ENCODE measurements around the gene ZFPM1. TPM values are rescaled to one million over a fixed set of nuclear protein-coding genes. Genes with fewer than 3 reads are reported as not detected.

ZFPM1 gene
- total and polyA plus RNA-seq, 10 donors, result 2.3 to 25.3 (median 8.9) TPM

- intact Hi-C loops (cut with DNase I; ENCODE audit: low total_unique reads), result no loop called here
- WGBS, 5 donors, result 9 to 30% (median 20%) methylated on average over 6 to 16 of the region's 16 CpGs
- Histone ChIP-seq H3K36me3 (no peaks in the 10 kb centered on the region), H3K27me3 (replicated peaks in 1 of 7) (peaks cover 0 to 17% (median 7%) of the 10 kb centered on the region in 7 donors), H3K4me1 (peaks cover 6 to 56% (median 40%) of the 10 kb centered on the region in 6 donors), H3K27ac (peak overlapping the region in 5 of 8 donors; percentile 57 to 78 (median 68)), H3K9me3 (no peaks in the 10 kb centered on the region), H3K4me3 (peak overlapping the region in 2 of 8 donors; percentile 17 to 21)
- peak; percentile 89 for DNase-seq
- TF ChIP-seq POLR2AphosphoS5 (IDR thresholded peaks at IDR 0.05), result peak; percentile 87 to 91 (median 90)
- peak in 1 of 11 experiments; percentile 39 for TF ChIP-seq CTCF (IDR thresholded peaks at IDR 0.05 in 8 of 11, conservative IDR thresholded peaks at IDR 0.05 in 3 of 11)
- TF ChIP-seq POLR2A (IDR thresholded peaks at IDR 0.05), result no peak
Observed at GRCh38 chr16:88550246-88550661, 97.2 kb downstream of the ZFPM1 start.

GRCh38 chr16:88552166-88552565 is 99.1 kb downstream of the ZFPM1 start:
- WGBS, 5 donors, result 69 to 86% (median 75%) methylated on average over 10 of the region's 10 CpGs
- TF ChIP-seq POLR2AphosphoS5 (IDR thresholded peaks at IDR 0.05) (peak in 1 of 3 donors; percentile 25), CTCF (IDR thresholded peaks at IDR 0.05 in 8 of 11, conservative IDR thresholded peaks at IDR 0.05 in 3 of 11) (no peak)
- peak overlapping the region in 6 of 8 donors; percentile 27 to 78 (median 72) for H3K27ac ChIP-seq
- peaks cover 6 to 56% (median 40%) of the 10 kb centered on the region in 6 donors for H3K4me1 ChIP-seq
- peaks cover 0 to 7% (median 0%) of the 10 kb centered on the region in 8 donors for H3K9me3 ChIP-seq
- DNase-seq, result no peak
- intact Hi-C loops (cut with DNase I; ENCODE audit: low total_unique reads), result no loop called here
- no peak overlapping the region for H3K4me3 ChIP-seq
- H3K36me3 ChIP-seq, result no peaks in the 10 kb centered on the region
- H3K27me3 ChIP-seq (replicated peaks in 1 of 7), result peaks cover 0 to 26% (median 0%) of the 10 kb centered on the region in 7 donors

GRCh38 chr16:88552815-88553214 is 99.7 kb downstream of the ZFPM1 start:
- no peak overlapping the region for H3K4me3 ChIP-seq
- peak in 1 of 3 donors; percentile 43 for TF ChIP-seq POLR2AphosphoS5 (IDR thresholded peaks at IDR 0.05)
- TF ChIP-seq POLR2A (IDR thresholded peaks at IDR 0.05), result no peak
- TF ChIP-seq CTCF (IDR thresholded peaks at IDR 0.05 in 8 of 11, conservative IDR thresholded peaks at IDR 0.05 in 3 of 11), result no peak
- peaks cover 0 to 31% (median 0%) of the 10 kb centered on the region in 7 donors for H3K27me3 ChIP-seq (replicated peaks in 1 of 7)
- peaks cover 6 to 55% (median 40%) of the 10 kb centered on the region in 6 donors for H3K4me1 ChIP-seq
- no peaks in the 10 kb centered on the region for H3K36me3 ChIP-seq
- peaks cover 0 to 7% (median 0%) of the 10 kb centered on the region in 8 donors for H3K9me3 ChIP-seq
- intact Hi-C loops (cut with DNase I; ENCODE audit: low total_unique reads), result no loop called here
- H3K27ac ChIP-seq, result peak overlapping the region in 5 of 8 donors; percentile 57 to 78 (median 73)
- DNase-seq, result no peak
- WGBS, 5 donors, result 33 to 38% (median 34%) methylated on average over 9 to 13 of the region's 13 CpGs

- TF ChIP-seq POLR2A (IDR thresholded peaks at IDR 0.05), result no peak
- Histone ChIP-seq H3K9me3 (peaks cover 0 to 7% (median 0%) of the 10 kb centered on the region in 8 donors), H3K4me3 (no peak overlapping the region), H3K27ac (no peak overlapping the region), H3K4me1 (peaks cover 6 to 55% (median 40%) of the 10 kb centered on the region in 6 donors), H3K36me3 (no peaks in the 10 kb centered on the region), H3K27me3 (replicated peaks in 1 of 7) (peaks cover 0 to 33% (median 0%) of the 10 kb centered on the region in 7 donors)
- intact Hi-C loops (cut with DNase I; ENCODE audit: low total_unique reads), result no loop called here
- WGBS, 5 donors, result 72 to 94% (median 90%) methylated on average over 16 of the region's 16 CpGs
- DNase-seq, result no peak
Observed at GRCh38 chr16:88553739-88554138, 100.7 kb downstream of the ZFPM1 start.
